ENCODE results near the gene GFER.

GFER gene

GRCh38 chr16:1991588-1991947 is 7.6 kb downstream of the GFER start:
- no peak for DNase-seq

GRCh38 chr16:1991948-1992703 is 8.1 kb downstream of the GFER start:
- DNase-seq: peak; percentile 96

- no peak for DNase-seq
Observed at GRCh38 chr16:1992704-1993317, 8.8 kb downstream of the GFER start.

- DNase-seq: peak; percentile 46
Observed at GRCh38 chr16:1993731-1994131, 9.7 kb downstream of the GFER start.

GRCh38 chr16:1997494-1998359 is 13.7 kb downstream of the GFER start:
- no peak for DNase-seq

GRCh38 chr16:1998360-1998835 is 14.4 kb downstream of the GFER start:
- DNase-seq: no peak

- no peak for DNase-seq
Observed at GRCh38 chr16:1998852-1999801, 15.1 kb downstream of the GFER start.

- no peak for DNase-seq
Observed at GRCh38 chr16:1999866-2000514, 16.0 kb downstream of the GFER start.

GRCh38 chr16:2001035-2001434 is 17.0 kb downstream of the GFER start:
- DNase-seq: no peak

GRCh38 chr16:2001456-2002355 is 17.7 kb downstream of the GFER start:
- DNase-seq: no peak

- no peak for DNase-seq
Observed at GRCh38 chr16:2002406-2003230, 18.6 kb downstream of the GFER start.

- DNase-seq: no peak
Observed at GRCh38 chr16:2003231-2003826, 19.3 kb downstream of the GFER start.

- DNase-seq: peak; percentile 91
Observed at GRCh38 chr16:2003827-2004641, 20.0 kb downstream of the GFER start.

GRCh38 chr16:2004795-2005517 is 21.0 kb downstream of the GFER start:
- peak; percentile 70 for DNase-seq

- peak; percentile 70 for DNase-seq
Observed at GRCh38 chr16:2005646-2006045, 21.7 kb downstream of the GFER start.

- DNase-seq: no peak
Observed at GRCh38 chr16:2006317-2006716, 22.3 kb downstream of the GFER start.

- no peak for DNase-seq
Observed at GRCh38 chr16:2007081-2007836, 23.3 kb downstream of the GFER start.
